Keratinocyte (primary cell): Measurements from ENCODE around the gene TUBA4B. TPM values are rescaled to one million over a fixed set of nuclear protein-coding genes. Genes with fewer than 3 reads are reported as not detected.

Experiments
- DNase-seq: peaks from one replicate; pipeline ENCODE4 v3.0.0-alpha.2; 2011; ENCODE audit warnings: low read depth, missing footprints, low spot score
- FAIRE-seq: peaks from 2 replicates; lab custom pipeline; 2011; peaks lifted over from hg19 to GRCh38; lab: Jason Lieb, UNC
- H2AFZ ChIP-seq: 2 replicates; pipeline ENCODE4 v1.6.0; 2012; ENCODE audit warnings: low read length, control low read depth, inconsistent platforms; ENCODE audit not compliant: control insufficient read depth
- H3K27ac ChIP-seq: 2 replicates; pipeline ENCODE4 v1.5.1; 2011; ENCODE audit warnings: low read length; ENCODE audit not compliant: control insufficient read depth, insufficient read depth
- H3K27me3 ChIP-seq: 3 replicates; pipeline ENCODE4 v1.6.0; 2011; ENCODE audit warnings: low read length; ENCODE audit not compliant: control insufficient read depth, insufficient read depth; ENCODE audit errors: extremely low read depth
- H3K36me3 ChIP-seq, 2 experiments: 2 replicates in 1 of 2; 3 replicates in 1 of 2; pipeline ENCODE4 v1.5.1; 2011; ENCODE audit warnings: low read length in 2 of 2, mild to moderate bottlenecking in 1 of 2; ENCODE audit not compliant: control insufficient read depth in 2 of 2, insufficient read depth in 2 of 2; ENCODE audit errors: extremely low read depth in 1 of 2
- H3K4me1 ChIP-seq: 3 replicates; pipeline ENCODE4 v1.5.1; 2011; ENCODE audit warnings: low read length; ENCODE audit not compliant: control insufficient read depth, insufficient read depth; ENCODE audit errors: extremely low read depth
- H3K4me2 ChIP-seq: 3 replicates; pipeline ENCODE4 v1.6.0; 2011; ENCODE audit warnings: low read depth, low read length; ENCODE audit not compliant: control insufficient read depth, insufficient read depth; ENCODE audit errors: extremely low read depth
- H3K4me3 ChIP-seq, 3 experiments: fragments of 200-600 bp in 1 of 3; sonication (generic) in 1 of 3; 2 replicates in 2 of 3; 3 replicates in 1 of 3; pipeline ENCODE4 v1.5.1; 2011 to 2016; ENCODE audit warnings: low read length in 3 of 3, mild to moderate bottlenecking in 3 of 3, control low read depth in 2 of 3, inconsistent platforms in 1 of 3, low read depth in 1 of 3, mixed read lengths in 1 of 3, mixed run types in 1 of 3, moderate library complexity in 1 of 3; ENCODE audit not compliant: control insufficient read depth in 2 of 3, insufficient read depth in 2 of 3; ENCODE audit errors: extremely low read depth in 1 of 3
- H3K79me2 ChIP-seq: 2 replicates; pipeline ENCODE4 v1.6.0; 2012; ENCODE audit warnings: low read length; ENCODE audit not compliant: control insufficient read depth, insufficient read depth
- H3K9ac ChIP-seq: 3 replicates; pipeline ENCODE4 v1.6.0; 2011; ENCODE audit warnings: low read length; ENCODE audit not compliant: control insufficient read depth, insufficient read depth; ENCODE audit errors: extremely low read depth
- H3K9me1 ChIP-seq: 3 replicates; pipeline ENCODE4 v1.6.0; 2011; ENCODE audit warnings: low read length; ENCODE audit not compliant: control insufficient read depth, insufficient read depth; ENCODE audit errors: extremely low read depth
- H3K9me3 ChIP-seq: 2 replicates; pipeline ENCODE4 v1.5.1; 2012; ENCODE audit warnings: low read depth, low read length; ENCODE audit not compliant: control insufficient read depth
- H4K20me1 ChIP-seq: 3 replicates; pipeline ENCODE4 v1.6.0; 2011; ENCODE audit warnings: low read length; ENCODE audit not compliant: control insufficient read depth, insufficient read depth; ENCODE audit errors: extremely low read depth
- EZH2 ChIP-seq: IDR thresholded peaks from one replicate; pipeline ENCODE4 v1.6.1; 2012; ENCODE audit warnings: inconsistent platforms, mild to moderate bottlenecking, low read length, moderate library complexity
- dilution Hi-C: fragments of 300-500 bp; cut with MboI; formaldehyde crosslinking; loops from one replicate; pipeline ENCODE4 v1.7.0; 2020; ENCODE audit warnings: low sequenced_read_pairs; ENCODE audit not compliant: extremely low pct_ligation_motif_present
- polyA plus RNA-seq, 5 experiments: library from polyadenylated mRNA; depleted of rRNA in 3 of 5; stranded (reverse) in 3 of 5; stranded (forward) in 1 of 5; unstranded in 1 of 5; fragments of >200 nt; gene quantifications; 1 replicate in 1 of 5; 2 replicates in 3 of 5; 3 replicates in 1 of 5; pipeline versions ENCODE4 v1.2.1 to v1.2.3, GENCODE V29; 2011 to 2012; ENCODE audit warnings: missing spikeins in 2 of 5, low read depth in 1 of 5, low replicate concordance in 1 of 5
- TF ChIP-seq, protein P1 (sequence below), 3 experiments: IDR thresholded peaks in 1 of 3; conservative IDR thresholded peaks in 1 of 3; optimal IDR thresholded peaks in 1 of 3; 2 replicates in 2 of 3; 3 replicates in 1 of 3; pipeline versions ENCODE3 to v1.5.1; 2011; ENCODE audit warnings: low read length in 3 of 3, mild to moderate bottlenecking in 3 of 3, moderate library complexity in 2 of 3, control low read depth in 1 of 3, inconsistent platforms in 1 of 3; ENCODE audit not compliant: insufficient read depth in 2 of 3; ENCODE audit errors: extremely low read depth in 1 of 3

TUBA4B gene
- polyA plus RNA-seq, 1 donor (not counting 4 experiments of a cell fraction or from before 2014, with no cell fraction given), result not detected

DNA sequence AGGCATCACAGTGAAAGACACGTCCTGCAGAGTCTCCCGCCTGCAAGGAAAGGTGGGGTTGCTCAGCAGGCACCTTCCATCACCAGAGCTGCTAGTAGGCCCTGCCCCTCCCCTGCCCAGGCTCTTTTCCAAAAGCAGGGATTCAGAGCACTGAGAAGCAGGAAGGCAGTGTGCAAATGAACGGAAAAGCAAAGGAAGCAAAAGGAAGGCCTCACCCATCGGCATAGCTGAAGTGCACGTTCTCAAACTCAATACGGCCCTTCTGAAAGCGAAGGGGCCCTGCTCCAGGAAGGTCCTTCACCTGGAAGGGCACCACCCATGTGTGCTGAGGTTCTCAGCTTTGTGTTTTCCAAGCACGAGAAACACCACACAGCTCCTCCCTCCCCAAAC is 40.0 kb upstream of the TUBA4B start:
- Histone ChIP-seq H3K4me2 (no peak overlapping the region), H4K20me1 (no peaks in the 10 kb centered on the region), H3K36me3 (peaks cover 20 to 31% of the 10 kb centered on the region in 2 experiments), H3K9me3 (no peaks in the 10 kb centered on the region), H2AFZ (no peak overlapping the region), H3K79me2 (no peaks in the 10 kb centered on the region), H3K9me1 (no peaks in the 10 kb centered on the region), H3K27me3 (no peaks in the 10 kb centered on the region), H3K27ac (no peak overlapping the region), H3K4me3 (no peak overlapping the region), H3K4me1 (peaks cover 11% of the 10 kb centered on the region), H3K9ac (no peak overlapping the region)
- dilution Hi-C loops, result no loop called here
- no peak for TF ChIP-seq EZH2
- TF ChIP-seq, protein P1, sequence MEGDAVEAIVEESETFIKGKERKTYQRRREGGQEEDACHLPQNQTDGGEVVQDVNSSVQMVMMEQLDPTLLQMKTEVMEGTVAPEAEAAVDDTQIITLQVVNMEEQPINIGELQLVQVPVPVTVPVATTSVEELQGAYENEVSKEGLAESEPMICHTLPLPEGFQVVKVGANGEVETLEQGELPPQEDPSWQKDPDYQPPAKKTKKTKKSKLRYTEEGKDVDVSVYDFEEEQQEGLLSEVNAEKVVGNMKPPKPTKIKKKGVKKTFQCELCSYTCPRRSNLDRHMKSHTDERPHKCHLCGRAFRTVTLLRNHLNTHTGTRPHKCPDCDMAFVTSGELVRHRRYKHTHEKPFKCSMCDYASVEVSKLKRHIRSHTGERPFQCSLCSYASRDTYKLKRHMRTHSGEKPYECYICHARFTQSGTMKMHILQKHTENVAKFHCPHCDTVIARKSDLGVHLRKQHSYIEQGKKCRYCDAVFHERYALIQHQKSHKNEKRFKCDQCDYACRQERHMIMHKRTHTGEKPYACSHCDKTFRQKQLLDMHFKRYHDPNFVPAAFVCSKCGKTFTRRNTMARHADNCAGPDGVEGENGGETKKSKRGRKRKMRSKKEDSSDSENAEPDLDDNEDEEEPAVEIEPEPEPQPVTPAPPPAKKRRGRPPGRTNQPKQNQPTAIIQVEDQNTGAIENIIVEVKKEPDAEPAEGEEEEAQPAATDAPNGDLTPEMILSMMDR (optimal IDR thresholded peaks at IDR 0.05 in 1 of 3, IDR thresholded peaks at IDR 0.05 in 1 of 3, conservative IDR thresholded peaks at IDR 0.05 in 1 of 3; ENCODE audit: extremely low read depth in 1 of 3, insufficient read depth in 2 of 3, low read length in 3 of 3), result no peak
- no peak for DNase-seq
- no peak for FAIRE-seq

GRCh38 chr2:219213486-219214071 is 39.5 kb upstream of the TUBA4B start:
- Histone ChIP-seq H3K36me3 (peaks cover 15 to 31% of the 10 kb centered on the region in 2 experiments), H3K9ac (no peak overlapping the region), H3K9me1 (no peaks in the 10 kb centered on the region), H2AFZ (no peak overlapping the region), H3K27me3 (no peaks in the 10 kb centered on the region), H3K4me2 (no peak overlapping the region), H3K9me3 (no peaks in the 10 kb centered on the region), H3K4me1 (peaks cover 13% of the 10 kb centered on the region), H3K79me2 (no peaks in the 10 kb centered on the region), H3K4me3 (no peak overlapping the region), H3K27ac (no peak overlapping the region), H4K20me1 (no peaks in the 10 kb centered on the region)
- TF ChIP-seq, protein P1 (optimal IDR thresholded peaks at IDR 0.05 in 1 of 3, IDR thresholded peaks at IDR 0.05 in 1 of 3, conservative IDR thresholded peaks at IDR 0.05 in 1 of 3; ENCODE audit: extremely low read depth in 1 of 3, insufficient read depth in 2 of 3, low read length in 3 of 3), result no peak
- no peak for TF ChIP-seq EZH2
- no peak for FAIRE-seq
- dilution Hi-C loops, result no loop called here
- DNase-seq, result no peak
